ENCODE data around the gene TOMM40. TPM values are rescaled to one million over a fixed set of nuclear protein-coding genes. Genes with fewer than 3 reads are reported as not detected.

The TOMM40 gene
- total and polyA plus RNA-seq, 2 of the 13 experiments (the other 11 are each of a cell fraction or from before 2014, with no cell fraction given), result 72.0 to 110 TPM

DNA sequence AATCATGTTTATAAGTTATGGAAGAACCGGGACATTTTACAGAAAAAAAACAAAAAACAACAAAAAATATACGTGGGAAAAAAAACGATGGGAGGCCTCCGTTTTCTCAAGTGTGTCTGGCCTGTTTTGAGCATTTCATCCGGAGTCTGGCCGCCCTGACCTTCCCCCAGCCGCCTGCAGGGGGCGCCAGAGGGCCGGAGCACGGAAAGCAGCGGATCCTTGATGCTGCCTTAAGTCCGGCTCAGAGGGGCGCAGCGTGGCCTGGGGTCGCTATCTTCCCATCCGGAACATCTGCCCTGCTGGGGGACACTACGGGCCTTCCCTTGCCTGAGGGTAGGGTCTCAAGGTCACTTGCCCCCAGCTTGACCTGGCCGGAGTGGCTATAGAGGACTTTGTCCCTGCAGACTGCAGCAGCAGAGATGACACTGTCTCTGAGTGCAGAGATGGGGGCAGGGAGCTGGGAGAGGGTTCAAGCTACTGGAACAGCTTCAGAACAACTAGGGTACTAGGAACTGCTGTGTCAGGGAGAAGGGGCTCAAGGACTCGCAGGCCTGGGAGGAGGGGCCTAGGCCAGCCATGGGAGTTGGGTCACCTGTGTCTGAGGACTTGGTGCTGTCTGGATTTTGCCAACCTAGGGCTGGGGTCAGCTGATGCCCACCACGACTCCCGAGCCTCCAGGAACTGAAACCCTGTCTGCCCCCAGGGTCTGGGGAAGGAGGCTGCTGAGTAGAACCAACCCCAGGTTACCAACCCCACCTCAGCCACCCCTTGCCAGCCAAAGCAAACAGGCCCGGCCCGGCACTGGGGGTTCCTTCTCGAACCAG, 12.8 kb downstream of the TOMM40 start (continued):
- TF ChIP-seq, protein P1, sequence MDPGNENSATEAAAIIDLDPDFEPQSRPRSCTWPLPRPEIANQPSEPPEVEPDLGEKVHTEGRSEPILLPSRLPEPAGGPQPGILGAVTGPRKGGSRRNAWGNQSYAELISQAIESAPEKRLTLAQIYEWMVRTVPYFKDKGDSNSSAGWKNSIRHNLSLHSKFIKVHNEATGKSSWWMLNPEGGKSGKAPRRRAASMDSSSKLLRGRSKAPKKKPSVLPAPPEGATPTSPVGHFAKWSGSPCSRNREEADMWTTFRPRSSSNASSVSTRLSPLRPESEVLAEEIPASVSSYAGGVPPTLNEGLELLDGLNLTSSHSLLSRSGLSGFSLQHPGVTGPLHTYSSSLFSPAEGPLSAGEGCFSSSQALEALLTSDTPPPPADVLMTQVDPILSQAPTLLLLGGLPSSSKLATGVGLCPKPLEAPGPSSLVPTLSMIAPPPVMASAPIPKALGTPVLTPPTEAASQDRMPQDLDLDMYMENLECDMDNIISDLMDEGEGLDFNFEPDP (CRISPR knock-in tag; conservative IDR thresholded peaks at IDR 0.05), result no peak
- TF ChIP-seq ZNF598 (CRISPR knock-in tag; IDR thresholded peaks at IDR 0.05; ENCODE audit: borderline replicate concordance) (peak; percentile 79; the same call in 1 of the 2 replicates), ZBTB43 (CRISPR knock-in tag; conservative IDR thresholded peaks at IDR 0.05) (no peak), ZBTB4 (CRISPR knock-in tag; IDR thresholded peaks at IDR 0.05; ENCODE audit: borderline replicate concordance) (peak; percentile 84; the same call in 1 of the 2 replicates), ARID2 (CRISPR knock-in tag; IDR thresholded peaks at IDR 0.05; ENCODE audit: borderline replicate concordance) (0 out of 2 replicates have a peak, but pooled peaks have one; percentile 75), ZNF564 (CRISPR knock-in tag; IDR thresholded peaks at IDR 0.05) (no peak), MAFK (conservative IDR thresholded peaks at IDR 0.05 in 1 of 2, IDR thresholded peaks at IDR 0.05 in 1 of 2; ENCODE audit: low read length in 2 of 2) (peak; percentile 62 to 69), ZSCAN12 (CRISPR knock-in tag; IDR thresholded peaks at IDR 0.05) (no peak), CCDC6 (CRISPR knock-in tag; IDR thresholded peaks at IDR 0.05) (peak; percentile 78; the same call in 1 of the 2 replicates), CREB1 (IDR thresholded peaks at IDR 0.05) (no peak), CREB1 (CRISPR knock-in tag; IDR thresholded peaks at IDR 0.05) (peak; percentile 73; the same call in 1 of the 2 replicates), EP300 (IDR thresholded peaks at IDR 0.05; ENCODE audit: low read depth in 2 of 2, low read length in 2 of 2) (peak in 1 of 2 experiments; percentile 53; a peak in 1 of 4 replicates), EP300 (CRISPR knock-in tag; IDR thresholded peaks at IDR 0.05; ENCODE audit: borderline replicate concordance) (peak; percentile 79), CENPT (CRISPR knock-in tag; IDR thresholded peaks at IDR 0.05; ENCODE audit: low read depth) (no peak)
- TF ChIP-seq, protein P2, sequence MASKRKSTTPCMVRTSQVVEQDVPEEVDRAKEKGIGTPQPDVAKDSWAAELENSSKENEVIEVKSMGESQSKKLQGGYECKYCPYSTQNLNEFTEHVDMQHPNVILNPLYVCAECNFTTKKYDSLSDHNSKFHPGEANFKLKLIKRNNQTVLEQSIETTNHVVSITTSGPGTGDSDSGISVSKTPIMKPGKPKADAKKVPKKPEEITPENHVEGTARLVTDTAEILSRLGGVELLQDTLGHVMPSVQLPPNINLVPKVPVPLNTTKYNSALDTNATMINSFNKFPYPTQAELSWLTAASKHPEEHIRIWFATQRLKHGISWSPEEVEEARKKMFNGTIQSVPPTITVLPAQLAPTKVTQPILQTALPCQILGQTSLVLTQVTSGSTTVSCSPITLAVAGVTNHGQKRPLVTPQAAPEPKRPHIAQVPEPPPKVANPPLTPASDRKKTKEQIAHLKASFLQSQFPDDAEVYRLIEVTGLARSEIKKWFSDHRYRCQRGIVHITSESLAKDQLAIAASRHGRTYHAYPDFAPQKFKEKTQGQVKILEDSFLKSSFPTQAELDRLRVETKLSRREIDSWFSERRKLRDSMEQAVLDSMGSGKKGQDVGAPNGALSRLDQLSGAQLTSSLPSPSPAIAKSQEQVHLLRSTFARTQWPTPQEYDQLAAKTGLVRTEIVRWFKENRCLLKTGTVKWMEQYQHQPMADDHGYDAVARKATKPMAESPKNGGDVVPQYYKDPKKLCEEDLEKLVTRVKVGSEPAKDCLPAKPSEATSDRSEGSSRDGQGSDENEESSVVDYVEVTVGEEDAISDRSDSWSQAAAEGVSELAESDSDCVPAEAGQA (IDR thresholded peaks at IDR 0.05; ENCODE audit: low read depth), result no peak; the same call in 1 of the 2 replicates
- TF ChIP-seq, protein P2 (CRISPR knock-in tag; IDR thresholded peaks at IDR 0.05; ENCODE audit: borderline replicate concordance), result no peak

All from HepG2 (cell line).